Tibial nerve (tissue), 4 donors: ENCODE results near the gene GANAB. TPM values are rescaled to one million over a fixed set of nuclear protein-coding genes. Genes with fewer than 3 reads are reported as not detected.
"Not testable (repeated sequence)": the region's sequence is repeated elsewhere in the genome, so short reads cannot be mapped to it uniquely, and the experiment has no call there.

Source experiments
- DNase-seq, 2 donors: peaks; one replicate each; pipeline ENCODE4 v3.0.0-alpha.2; 2019; ENCODE audit warnings: low spot score in 2 of 2
- H3K27ac ChIP-seq, 4 donors: fragments of 200-600 bp; sonication (generic) in 3 of 4; one replicate each; pipeline ENCODE4 v1.5.1; 2017 to 2019; ENCODE audit warnings: mild to moderate bottlenecking in 1 of 4
- H3K27me3 ChIP-seq, 2 donors: fragments of 200-600 bp; sonication (generic) in 1 of 2; one replicate each; pipeline versions ENCODE4 v1.5.1 to v1.6.0; 2017 to 2019
- H3K36me3 ChIP-seq, 3 donors: fragments of 200-600 bp; sonication (generic); one replicate each; pipeline ENCODE4 v1.5.1; 2018 to 2019
- H3K4me1 ChIP-seq, 4 donors: fragments of 200-600 bp; sonication (generic) in 3 of 4; one replicate each; pipeline ENCODE4 v1.5.1; 2017 to 2019
- H3K4me3 ChIP-seq, 4 donors: fragments of 200-600 bp; sonication (generic) in 3 of 4; one replicate each; pipeline ENCODE4 v1.5.1; 2017 to 2019; ENCODE audit warnings: mild to moderate bottlenecking in 1 of 4, moderate library complexity in 1 of 4
- H3K9me3 ChIP-seq, 4 donors: fragments of 200-600 bp; sonication (generic) in 3 of 4; one replicate each; pipeline ENCODE4 v1.5.1; 2017 to 2019
- CTCF ChIP-seq, 5 experiments: fragments of 200-600 bp in 3 of 5; fragments of 450-650 bp in 2 of 5; sonication (generic) in 3 of 5; IDR thresholded peaks; one replicate each; pipeline ENCODE4 v1.5.1; 2016 to 2019; ENCODE audit warnings: antibody characterized with exemption in 5 of 5, mild to moderate bottlenecking in 3 of 5, moderate library complexity in 2 of 5
- EP300 ChIP-seq, 2 donors: sonication (generic); formaldehyde crosslinking; IDR thresholded peaks; one replicate each; pipeline ENCODE4 v1.6.1; 2017; ENCODE audit warnings: antibody characterized with exemption in 2 of 2, mild to moderate bottlenecking in 1 of 2
- POLR2A ChIP-seq, 2 donors: fragments of 450-650 bp; IDR thresholded peaks; one replicate each; pipeline ENCODE4 v1.6.1; 2017; ENCODE audit warnings: antibody characterized with exemption in 2 of 2, mild to moderate bottlenecking in 2 of 2, moderate library complexity in 2 of 2
- WGBS, 2 donors: methylation state at CpG; one replicate each; pipeline ENCODE4 v1.1.5; 2018; 5-methylcytosine and 5-hydroxymethylcytosine counted together
- total RNA-seq, 4 donors: library from RNA; depleted of rRNA; stranded (reverse); fragments of >200 nt; gene quantifications; one replicate each; pipeline ENCODE4 v1.1.0, GENCODE V29; 2016

Gene GANAB
- total RNA-seq, 4 donors from 2014 or later = 107 to 150 (median 121) TPM

GRCh38 chr11:62621027-62621566 is 25.3 kb downstream of the GANAB start:
- Histone ChIP-seq H3K4me3 (peak overlapping the region; percentile 72 to 92 (median 80)), H3K27me3 (no peaks in the 10 kb centered on the region), H3K9me3 (no peaks in the 10 kb centered on the region), H3K27ac (peak overlapping the region; percentile 60 to 95 (median 88)), H3K36me3 (peaks cover under 1 to 40% (median 2%) of the 10 kb centered on the region in 3 donors), H3K4me1 (peaks cover 0 to 28% (median 19%) of the 10 kb centered on the region in 4 donors)
- 28 to 35% methylated on average over 8 of the region's 8 CpGs for WGBS, 2 donors
- TF ChIP-seq POLR2A (IDR thresholded peaks at IDR 0.05) (no peak), EP300 (IDR thresholded peaks at IDR 0.05) (no peak), CTCF (IDR thresholded peaks at IDR 0.05) (no peak)
- DNase-seq = no peak

GRCh38 chr11:62616957-62617356 is 29.5 kb downstream of the GANAB start:
- WGBS, 2 donors = 86 to 89% methylated on average over 13 of the region's 14 CpGs
- H3K27ac ChIP-seq, H3K9me3 ChIP-seq, H3K4me3 ChIP-seq, H3K27me3 ChIP-seq, DNase-seq: not testable (repeated sequence)
- Histone ChIP-seq H3K4me1 (peaks cover 0 to 31% (median 20%) of the 10 kb centered on the region in 4 donors), H3K36me3 (peaks cover 0 to 44% (median 0%) of the 10 kb centered on the region in 3 donors)

GRCh38 chr11:62615521-62615920 is 30.9 kb downstream of the GANAB start:
- WGBS, 2 donors = 78 to 81% methylated on average over 6 to 7 of the region's 7 CpGs
- no peaks in the 10 kb centered on the region for H3K9me3 ChIP-seq
- TF ChIP-seq EP300 (IDR thresholded peaks at IDR 0.05) (no peak), POLR2A (IDR thresholded peaks at IDR 0.05) (no peak), CTCF (IDR thresholded peaks at IDR 0.05) (no peak)
- peaks cover 6 to 34% (median 22%) of the 10 kb centered on the region in 4 donors for H3K4me1 ChIP-seq
- peaks cover 0 to 49% (median 0%) of the 10 kb centered on the region in 3 donors for H3K36me3 ChIP-seq
- H3K27me3 ChIP-seq = no peaks in the 10 kb centered on the region
- peak overlapping the region in 1 of 4 donors; percentile 95 for H3K27ac ChIP-seq
- no peak for DNase-seq
- H3K4me3 ChIP-seq = no peak overlapping the region

GRCh38 chr11:62614275-62614674 is 32.1 kb downstream of the GANAB start:
- 75 to 76% methylated on average over 8 of the region's 8 CpGs for WGBS, 2 donors
- peaks cover 0 to 62% (median 0%) of the 10 kb centered on the region in 3 donors for H3K36me3 ChIP-seq
- H3K27me3 ChIP-seq = no peaks in the 10 kb centered on the region
- TF ChIP-seq POLR2A (IDR thresholded peaks at IDR 0.05) (no peak), EP300 (IDR thresholded peaks at IDR 0.05) (no peak), CTCF (IDR thresholded peaks at IDR 0.05) (no peak)
- H3K4me3 ChIP-seq = no peak overlapping the region
- no peaks in the 10 kb centered on the region for H3K9me3 ChIP-seq
- peaks cover 6 to 35% (median 16%) of the 10 kb centered on the region in 4 donors for H3K4me1 ChIP-seq
- H3K27ac ChIP-seq = peak overlapping the region in 3 of 4 donors; percentile 27 to 95 (median 95)
- no peak for DNase-seq

GRCh38 chr11:62613291-62613778 is 33.1 kb downstream of the GANAB start:
- 50 to 60% methylated on average over 8 to 10 of the region's 15 CpGs for WGBS, 2 donors
- Histone ChIP-seq H3K4me1 (peaks cover 6 to 34% (median 16%) of the 10 kb centered on the region in 4 donors), H3K9me3 (no peaks in the 10 kb centered on the region), H3K27ac (peak overlapping the region; percentile 88 to 96 (median 95)), H3K27me3 (no peaks in the 10 kb centered on the region), H3K4me3 (peak overlapping the region; percentile 65 to 75 (median 71)), H3K36me3 (peaks cover 0 to 63% (median 0%) of the 10 kb centered on the region in 3 donors)
- DNase-seq = no peak
- no peak for TF ChIP-seq EP300 (IDR thresholded peaks at IDR 0.05)
- TF ChIP-seq POLR2A (IDR thresholded peaks at IDR 0.05) = no peak
- no peak for TF ChIP-seq CTCF (IDR thresholded peaks at IDR 0.05)
